Progenitor cell of endocrine pancreas (in vitro differentiated cells): ENCODE measurements around the gene TMA7. TPM values are rescaled to one million over a fixed set of nuclear protein-coding genes. Genes with fewer than 3 reads are reported as not detected.

Source experiments
- DNase-seq: peaks from one replicate; pipeline ENCODE4 v3.0.0; 2021; ENCODE audit warnings: low spot score; ENCODE audit not compliant: unreplicated experiment
- H3K27ac Mint-ChIP-seq: 2 replicates; pipeline ENCODE4 v1.8.0; 2021; ENCODE audit warnings: mild to moderate bottlenecking, moderate library complexity, mixed read lengths
- H3K27me3 Mint-ChIP-seq: 2 replicates; pipeline ENCODE4 v1.8.0; 2021; ENCODE audit warnings: mixed read lengths
- H3K36me3 Mint-ChIP-seq: 2 replicates; pipeline ENCODE4 v1.8.0; 2022; ENCODE audit warnings: mixed read lengths; ENCODE audit not compliant: insufficient read depth
- H3K4me1 Mint-ChIP-seq: 2 replicates; pipeline ENCODE4 v1.8.0; 2021; ENCODE audit warnings: low read depth, mixed read lengths
- H3K4me3 Mint-ChIP-seq: 2 replicates; pipeline ENCODE4 v1.8.0; 2021; ENCODE audit warnings: low read depth, mild to moderate bottlenecking, moderate library complexity, mixed read lengths
- H3K9me3 Mint-ChIP-seq: 2 replicates; pipeline ENCODE4 v1.8.0; 2021; ENCODE audit warnings: low read depth, mixed read lengths
- CTCF ChIP-seq: fragments of 200-600 bp; sonication (generic); IDR thresholded peaks from one replicate; pipeline ENCODE4 v1.5.0; 2021; ENCODE audit warnings: antibody characterized with exemption, mild to moderate bottlenecking; ENCODE audit not compliant: unreplicated experiment
- total RNA-seq: library from RNA; stranded (reverse); gene quantifications from 2 replicates; pipeline ENCODE4 v1.2.1, GENCODE V29; 2021

Gene TMA7
- total RNA-seq, 1 donor from 2014 or later, result 253 TPM

DNA sequence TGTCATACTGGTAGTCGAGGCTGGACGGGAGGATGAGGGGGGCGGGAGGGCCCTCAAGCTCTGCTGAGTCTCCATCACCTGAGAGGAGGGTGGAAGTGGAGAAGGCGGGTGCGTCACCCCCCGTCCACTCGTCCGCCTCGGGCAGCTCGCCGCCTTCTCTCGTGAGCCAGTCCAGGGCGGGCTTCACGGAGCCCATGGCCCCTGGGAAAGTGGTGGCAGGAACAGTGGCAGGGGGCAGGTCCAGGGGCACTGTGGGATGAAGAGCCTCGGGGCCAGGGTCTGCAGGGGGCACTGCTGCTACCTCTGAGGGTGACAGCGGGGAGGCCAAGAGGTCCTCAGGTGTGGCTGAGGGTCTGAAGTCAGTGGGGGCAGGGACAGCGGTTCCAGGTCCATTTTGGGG is 20.5 kb upstream of the TMA7 start:
- Mint-ChIP-seq H3K27me3 (no peaks in the 10 kb centered on the region), H3K27ac (no peak overlapping the region), H3K4me3 (no peak overlapping the region), H3K4me1 (peaks cover 5% of the 10 kb centered on the region), H3K36me3 (peaks cover 11% of the 10 kb centered on the region), H3K9me3 (no peaks in the 10 kb centered on the region)
- DNase-seq, result no peak
- TF ChIP-seq CTCF, result no peak

DNA sequence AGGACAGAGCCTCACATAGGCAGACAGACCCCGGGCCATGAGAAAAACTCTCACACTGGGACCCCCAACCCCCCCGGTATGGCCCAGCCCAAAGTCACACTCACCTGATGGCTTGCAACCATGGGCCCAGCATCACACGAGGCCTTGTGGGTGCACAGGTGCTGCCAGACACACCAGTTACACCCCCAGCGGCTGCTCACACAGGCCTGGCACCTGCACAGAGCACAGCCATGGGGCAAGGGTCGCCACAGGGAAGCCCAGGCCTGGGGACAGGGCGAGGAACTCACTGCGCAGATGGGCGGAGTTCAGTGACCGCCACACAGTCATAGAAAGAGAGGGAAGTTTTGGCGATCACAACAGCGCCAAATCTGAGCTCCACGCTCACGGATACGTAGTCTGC is 19.5 kb upstream of the TMA7 start:
- TF ChIP-seq CTCF, result no peak
- peak overlapping the region; percentile 84 for H3K27ac Mint-ChIP-seq
- H3K9me3 Mint-ChIP-seq, result no peaks in the 10 kb centered on the region
- no peak overlapping the region for H3K4me3 Mint-ChIP-seq
- peaks cover 12% of the 10 kb centered on the region for H3K4me1 Mint-ChIP-seq
- no peaks in the 10 kb centered on the region for H3K27me3 Mint-ChIP-seq
- no peak for DNase-seq
- peaks cover 10% of the 10 kb centered on the region for H3K36me3 Mint-ChIP-seq

- H3K4me1 Mint-ChIP-seq, result peaks cover 26% of the 10 kb centered on the region
- DNase-seq, result no peak
- no peak overlapping the region for H3K4me3 Mint-ChIP-seq
- peak; percentile 13 for TF ChIP-seq CTCF
- H3K27me3 Mint-ChIP-seq, result no peaks in the 10 kb centered on the region
- no peak overlapping the region for H3K27ac Mint-ChIP-seq
- H3K36me3 Mint-ChIP-seq, result peaks cover 8% of the 10 kb centered on the region
- no peaks in the 10 kb centered on the region for H3K9me3 Mint-ChIP-seq
Observed at GRCh38 chr3:48422272-48422671, 17.8 kb upstream of the TMA7 start.

DNA sequence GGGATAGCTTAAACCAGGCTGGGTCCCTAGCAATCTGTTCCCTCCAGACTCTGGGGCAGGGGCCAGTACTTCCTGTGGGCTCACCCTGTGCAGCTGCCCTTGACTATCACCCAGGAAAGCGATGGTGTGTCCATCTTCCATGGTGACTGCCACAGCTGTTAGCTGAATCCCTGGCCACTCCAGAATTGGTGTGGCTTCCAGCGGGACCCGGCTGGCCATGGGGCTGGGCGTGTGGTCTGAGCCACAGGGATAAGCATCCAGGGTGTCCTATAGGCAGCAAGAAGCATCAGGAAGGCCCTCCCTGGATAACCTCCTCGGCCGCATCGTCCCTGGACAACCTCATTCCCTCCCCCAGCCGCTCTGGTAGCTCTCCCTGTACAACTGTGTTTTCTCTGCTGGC is 17.4 kb upstream of the TMA7 start:
- no peaks in the 10 kb centered on the region for H3K27me3 Mint-ChIP-seq
- no peak overlapping the region for H3K4me3 Mint-ChIP-seq
- TF ChIP-seq CTCF, result no peak
- no peak for DNase-seq
- peak overlapping the region; percentile 33 for H3K27ac Mint-ChIP-seq
- H3K36me3 Mint-ChIP-seq, result peaks cover 10% of the 10 kb centered on the region
- H3K4me1 Mint-ChIP-seq, result peaks cover 30% of the 10 kb centered on the region
- no peaks in the 10 kb centered on the region for H3K9me3 Mint-ChIP-seq

- Mint-ChIP-seq H3K27ac (peak overlapping the region; percentile 33), H3K9me3 (no peaks in the 10 kb centered on the region), H3K4me3 (no peak overlapping the region), H3K27me3 (no peaks in the 10 kb centered on the region), H3K4me1 (peaks cover 37% of the 10 kb centered on the region), H3K36me3 (peaks cover 10% of the 10 kb centered on the region)
- no peak for TF ChIP-seq CTCF
- no peak for DNase-seq
Observed at GRCh38 chr3:48423241-48423882, 16.7 kb upstream of the TMA7 start.
